ENCODE results near the gene FAM13A.

DNA sequence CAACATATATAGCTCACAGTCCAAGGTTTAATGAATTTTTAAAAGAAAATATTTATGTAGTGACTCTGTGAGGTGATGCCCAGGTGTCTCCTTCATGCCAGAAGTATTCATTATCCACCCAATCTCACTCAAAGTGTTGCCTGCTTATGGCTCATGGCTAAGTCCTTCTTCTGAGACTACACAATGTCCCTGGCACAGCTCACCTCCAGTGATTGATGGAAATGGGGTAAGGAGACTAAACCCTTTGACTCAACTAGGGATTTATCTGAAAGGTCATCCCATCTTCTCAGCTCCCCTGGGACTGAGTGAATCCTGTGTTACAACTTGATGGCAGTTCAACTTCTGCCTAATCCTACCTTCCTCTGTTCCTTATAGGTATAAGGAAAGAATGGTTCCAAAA lies 74.2 kb downstream of the FAM13A start:
- TF ChIP-seq POLR2AphosphoS5 (IDR thresholded peaks at IDR 0.05; ENCODE audit: insufficient read depth, low read depth, low read length): no peak
- TF ChIP-seq, protein P1, sequence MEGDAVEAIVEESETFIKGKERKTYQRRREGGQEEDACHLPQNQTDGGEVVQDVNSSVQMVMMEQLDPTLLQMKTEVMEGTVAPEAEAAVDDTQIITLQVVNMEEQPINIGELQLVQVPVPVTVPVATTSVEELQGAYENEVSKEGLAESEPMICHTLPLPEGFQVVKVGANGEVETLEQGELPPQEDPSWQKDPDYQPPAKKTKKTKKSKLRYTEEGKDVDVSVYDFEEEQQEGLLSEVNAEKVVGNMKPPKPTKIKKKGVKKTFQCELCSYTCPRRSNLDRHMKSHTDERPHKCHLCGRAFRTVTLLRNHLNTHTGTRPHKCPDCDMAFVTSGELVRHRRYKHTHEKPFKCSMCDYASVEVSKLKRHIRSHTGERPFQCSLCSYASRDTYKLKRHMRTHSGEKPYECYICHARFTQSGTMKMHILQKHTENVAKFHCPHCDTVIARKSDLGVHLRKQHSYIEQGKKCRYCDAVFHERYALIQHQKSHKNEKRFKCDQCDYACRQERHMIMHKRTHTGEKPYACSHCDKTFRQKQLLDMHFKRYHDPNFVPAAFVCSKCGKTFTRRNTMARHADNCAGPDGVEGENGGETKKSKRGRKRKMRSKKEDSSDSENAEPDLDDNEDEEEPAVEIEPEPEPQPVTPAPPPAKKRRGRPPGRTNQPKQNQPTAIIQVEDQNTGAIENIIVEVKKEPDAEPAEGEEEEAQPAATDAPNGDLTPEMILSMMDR (IDR thresholded peaks at IDR 0.05; ENCODE audit: extremely low read depth in 1 of 2, insufficient read depth in 1 of 2, low read depth in 1 of 2, low read length in 2 of 2): no peak
- no peak for TF ChIP-seq POLR2A (IDR thresholded peaks at IDR 0.05; ENCODE audit: low read depth, low read length)
- TF ChIP-seq EZH2 (IDR thresholded peaks at IDR 0.05; ENCODE audit: borderline replicate concordance, low read depth, low read length, severe bottlenecking): no peak
